HCEC 1CT (cell line): ENCODE data around the gene HOXA10.

Experiments used
- DNase-seq: peaks from one replicate; pipeline ENCODE4 v3.0.0-alpha.2; 2017

Gene HOXA10

GRCh38 chr7:27128034-27128433 is 46.1 kb downstream of the HOXA10 start:
- DNase-seq = no peak

GRCh38 chr7:27126596-27127327 is 47.4 kb downstream of the HOXA10 start:
- no peak for DNase-seq

GRCh38 chr7:27125986-27126394 is 48.1 kb downstream of the HOXA10 start:
- no peak for DNase-seq

- no peak for DNase-seq
Measured at GRCh38 chr7:27124902-27125689, 49.0 kb downstream of the HOXA10 start.

GRCh38 chr7:27124096-27124901 is 49.8 kb downstream of the HOXA10 start:
- DNase-seq = no peak

- no peak for DNase-seq
Measured at GRCh38 chr7:27123477-27124053, 50.6 kb downstream of the HOXA10 start.

- no peak for DNase-seq
Measured at GRCh38 chr7:27123007-27123476, 51.1 kb downstream of the HOXA10 start.

GRCh38 chr7:27122077-27122910 is 51.8 kb downstream of the HOXA10 start:
- DNase-seq = no peak

- DNase-seq = no peak
Measured at GRCh38 chr7:27121684-27122076, 52.4 kb downstream of the HOXA10 start.
